Cardiac muscle cell (in vitro differentiated cells and primary cell): ENCODE measurements around the gene DHX9. TPM values are rescaled to one million over a fixed set of nuclear protein-coding genes. Genes with fewer than 3 reads are reported as not detected.
A peak's percentile ranks its signal among the peaks of the same experiment; 100 is the strongest.

Experiments used
- DNase-seq, 2 donors: peaks; one replicate each; pipeline versions ENCODE4 v3.0.0 to v3.0.0-alpha.2; 2010 to 2017; ENCODE audit warnings: low read depth in 1 of 2, low spot score in 1 of 2
- H3K27ac ChIP-seq: fragments of 200-600 bp; sonication (generic); 2 replicates; pipeline ENCODE4 v1.5.1; 2016
- H3K27me3 ChIP-seq: fragments of 200-600 bp; sonication (generic); 2 replicates; pipeline ENCODE4 v1.6.0; 2016; ENCODE audit warnings: control low read depth
- H3K36me3 ChIP-seq: fragments of 200-600 bp; sonication (generic); 2 replicates; pipeline ENCODE4 v1.5.1; 2016; ENCODE audit warnings: control low read depth
- H3K4me1 ChIP-seq: fragments of 200-600 bp; sonication (generic); 2 replicates; pipeline ENCODE4 v1.8.1; 2017; ENCODE audit warnings: low read depth, mild to moderate bottlenecking, mixed run types
- H3K4me3 ChIP-seq: fragments of 200-600 bp; sonication (generic); 2 replicates; pipeline ENCODE4 v1.5.1; 2016; ENCODE audit warnings: mild to moderate bottlenecking
- H3K9me3 ChIP-seq: fragments of 200-600 bp; sonication (generic); 2 replicates; pipeline ENCODE4 v1.5.1; 2017; ENCODE audit warnings: low read depth, mild to moderate bottlenecking, control low read depth
- CTCF ChIP-seq: IDR thresholded peaks from 2 replicates; pipeline ENCODE4 v1.5.1; 2012; ENCODE audit warnings: low read depth, mild to moderate bottlenecking, low read length
- polyA plus RNA-seq: library from polyadenylated mRNA; unstranded; fragments of >200 nt; fragmentation: Nextera tagmentation; extraction: Ambion mirVana; gene quantifications from 2 replicates; pipeline ENCODE4 v1.2.1, GENCODE V29; 2016
- total RNA-seq: library from RNA; depleted of rRNA; stranded (reverse); fragments of >200 nt; gene quantifications from 2 replicates; pipeline ENCODE4 v1.2.3, GENCODE V29; 2016

The DHX9 gene
- total and polyA plus RNA-seq, 2 experiments from 2014 or later = 123 to 168 TPM

GRCh38 chr1:182851825-182852224, 12.7 kb downstream of the DHX9 start:
- TF ChIP-seq CTCF = no peak
- no peak for DNase-seq
- Histone ChIP-seq H3K4me1 (no peaks in the 10 kb centered on the region), H3K27me3 (no peaks in the 10 kb centered on the region), H3K27ac (no peak overlapping the region), H3K9me3 (no peaks in the 10 kb centered on the region), H3K4me3 (no peak overlapping the region), H3K36me3 (peaks cover 86% of the 10 kb centered on the region)

- Histone ChIP-seq H3K27me3 (no peaks in the 10 kb centered on the region), H3K4me3 (no peak overlapping the region), H3K27ac (no peak overlapping the region), H3K9me3 (no peaks in the 10 kb centered on the region), H3K4me1 (no peaks in the 10 kb centered on the region), H3K36me3 (peaks cover 99% of the 10 kb centered on the region)
- TF ChIP-seq CTCF = no peak
- DNase-seq = no peak
These were observed 16.8 kb downstream of the DHX9 start for GRCh38 chr1:182855911-182856310.

- Histone ChIP-seq H3K27ac (no peak overlapping the region), H3K4me1 (no peaks in the 10 kb centered on the region), H3K27me3 (no peaks in the 10 kb centered on the region), H3K9me3 (no peaks in the 10 kb centered on the region), H3K4me3 (no peak overlapping the region), H3K36me3 (peaks cover 99% of the 10 kb centered on the region)
- DNase-seq = no peak
- TF ChIP-seq CTCF = no peak
These were observed 18.1 kb downstream of the DHX9 start for GRCh38 chr1:182857212-182857611.

GRCh38 chr1:182860658-182861057, 21.5 kb downstream of the DHX9 start:
- Histone ChIP-seq H3K36me3 (peaks cover 98% of the 10 kb centered on the region), H3K4me3 (no peak overlapping the region), H3K4me1 (no peaks in the 10 kb centered on the region), H3K9me3 (no peaks in the 10 kb centered on the region), H3K27me3 (no peaks in the 10 kb centered on the region), H3K27ac (peak overlapping the region; percentile 40)
- DNase-seq = no peak
- TF ChIP-seq CTCF = no peak

GRCh38 chr1:182861994-182862393, 22.8 kb downstream of the DHX9 start:
- Histone ChIP-seq H3K4me1 (no peaks in the 10 kb centered on the region), H3K27me3 (no peaks in the 10 kb centered on the region), H3K27ac (peak overlapping the region; percentile 20), H3K4me3 (no peak overlapping the region), H3K36me3 (peaks cover 99% of the 10 kb centered on the region), H3K9me3 (no peaks in the 10 kb centered on the region)
- no peak for TF ChIP-seq CTCF
- peak in 1 of 2 donors; percentile 33 for DNase-seq

- Histone ChIP-seq H3K9me3 (no peaks in the 10 kb centered on the region), H3K27ac (peak overlapping the region; percentile 20), H3K36me3 (peaks cover 99% of the 10 kb centered on the region), H3K4me3 (no peak overlapping the region), H3K4me1 (no peaks in the 10 kb centered on the region), H3K27me3 (no peaks in the 10 kb centered on the region)
- TF ChIP-seq CTCF = no peak
- no peak for DNase-seq
These were observed 23.7 kb downstream of the DHX9 start for GRCh38 chr1:182862827-182863226.
